ENCODE results near the gene RSPH10B2.
"Not testable (repeated sequence)": the region's sequence is repeated elsewhere in the genome, so short reads cannot be mapped to it uniquely, and the experiment has no call there.

Gene RSPH10B2

GRCh38 chr7:6843092-6843491, 89.2 kb downstream of the RSPH10B2 start:
- not testable (repeated sequence) for DNase-seq (ENCODE audit: low spot score)

- DNase-seq (ENCODE audit: low spot score), result not testable (repeated sequence)
These were observed 89.8 kb downstream of the RSPH10B2 start for GRCh38 chr7:6843654-6844053.

GRCh38 chr7:6845971-6846449, 92.1 kb downstream of the RSPH10B2 start:
- not testable (repeated sequence) for DNase-seq (ENCODE audit: low spot score)

- not testable (repeated sequence) for DNase-seq (ENCODE audit: low spot score)
These were observed 93.8 kb downstream of the RSPH10B2 start for GRCh38 chr7:6847751-6848150.

Measured in CD4-positive, alpha-beta T cell treated with Interleukin-6 at 100 ng/mL for 8 hours (primary cell).